CD14-positive monocyte (primary cell): Measurements from ENCODE around the gene TMEM170A. TPM values are rescaled to one million over a fixed set of nuclear protein-coding genes. Genes with fewer than 3 reads are reported as not detected.

Experiments used
- DNase-seq, 3 donors: peaks; one replicate each; pipeline ENCODE4 v3.0.0-alpha.2; 2011 to 2022
- H2AFZ ChIP-seq: 2 replicates; pipeline ENCODE4 v1.6.0; 2012; ENCODE audit warnings: mild to moderate bottlenecking, low read depth, low read length, inconsistent platforms; ENCODE audit not compliant: insufficient read depth, poor library complexity, severe bottlenecking
- H3K27ac ChIP-seq, 2 donors: 1 replicate in 1 of 2; 2 replicates in 1 of 2; pipeline ENCODE4 v1.5.1; 2012 to 2013; ENCODE audit warnings: low read length in 2 of 2, control low read depth in 1 of 2, inconsistent platforms in 1 of 2, low read depth in 1 of 2, mild to moderate bottlenecking in 1 of 2
- H3K27me3 ChIP-seq, 2 donors: one replicate each; pipeline versions ENCODE4 v1.6.0 to v1.6.1; 2011 to 2013; ENCODE audit warnings: low read length in 2 of 2; ENCODE audit not compliant: control insufficient read depth in 2 of 2, insufficient read depth in 2 of 2
- H3K36me3 ChIP-seq, 2 donors: replicated peaks in 1 of 2; 1 replicate in 1 of 2; 2 replicates in 1 of 2; pipeline versions ENCODE4 v1.5.1 to v1.6.1; 2012 to 2013; ENCODE audit warnings: low read length in 2 of 2, control low read depth in 1 of 2, inconsistent platforms in 1 of 2, mild to moderate bottlenecking in 1 of 2; ENCODE audit not compliant: insufficient read depth in 2 of 2, control insufficient read depth in 1 of 2
- H3K4me1 ChIP-seq, 2 donors: 1 replicate in 1 of 2; 2 replicates in 1 of 2; pipeline versions ENCODE4 v1.5.1 to v1.6.1; 2012 to 2013; ENCODE audit warnings: low read length in 2 of 2, control low read depth in 1 of 2, inconsistent platforms in 1 of 2, mild to moderate bottlenecking in 1 of 2, moderate library complexity in 1 of 2; ENCODE audit not compliant: insufficient read depth in 2 of 2, control insufficient read depth in 1 of 2
- H3K4me2 ChIP-seq: replicated peaks from 2 replicates; pipeline ENCODE3; 2012; ENCODE audit warnings: low read length, moderate library complexity, mild to moderate bottlenecking; ENCODE audit not compliant: poor library complexity, severe bottlenecking; ENCODE audit errors: extremely low read depth
- H3K4me3 ChIP-seq, 3 experiments: fragments of 200-600 bp in 1 of 3; sonication (generic) in 1 of 3; replicated peaks in 1 of 3; 1 replicate in 2 of 3; 2 replicates in 1 of 3; pipeline ENCODE4 v1.5.1; 2011 to 2013; ENCODE audit warnings: low read length in 3 of 3, mild to moderate bottlenecking in 3 of 3, control low read depth in 2 of 3, low read depth in 2 of 3, inconsistent platforms in 1 of 3, moderate library complexity in 1 of 3
- H3K79me2 ChIP-seq: 2 replicates; pipeline ENCODE4 v1.6.0; 2012; ENCODE audit warnings: mild to moderate bottlenecking, control low read depth, inconsistent platforms, low read length, moderate library complexity; ENCODE audit not compliant: insufficient read depth
- H3K9ac ChIP-seq: 2 replicates; pipeline ENCODE4 v1.6.0; 2017; ENCODE audit warnings: low read length, mild to moderate bottlenecking; ENCODE audit not compliant: insufficient read depth, poor library complexity, severe bottlenecking
- H3K9me3 ChIP-seq, 2 donors: replicated peaks in 1 of 2; 1 replicate in 1 of 2; 2 replicates in 1 of 2; pipeline versions ENCODE4 v1.5.1 to v1.6.1; 2012 to 2013; ENCODE audit warnings: low read length in 2 of 2, control low read depth in 1 of 2; ENCODE audit not compliant: control insufficient read depth in 1 of 2, insufficient read depth in 1 of 2
- H4K20me1 ChIP-seq: 2 replicates; pipeline ENCODE4 v1.6.0; 2012; ENCODE audit warnings: mild to moderate bottlenecking, low read length, control low read depth, moderate library complexity; ENCODE audit not compliant: insufficient read depth
- H3K27ac Mint-ChIP-seq, 7 donors: one replicate each; pipeline ENCODE4 v1.8.0; 2020; ENCODE audit warnings: mild to moderate bottlenecking in 7 of 7, mixed read lengths in 7 of 7, moderate library complexity in 6 of 7, inconsistent platforms in 2 of 7
- H3K27me3 Mint-ChIP-seq, 3 donors: one replicate each; pipeline ENCODE4 v1.8.0; 2021 to 2022; ENCODE audit warnings: low read depth in 3 of 3, mild to moderate bottlenecking in 3 of 3, mixed read lengths in 3 of 3, moderate library complexity in 3 of 3, inconsistent platforms in 1 of 3
- H3K36me3 Mint-ChIP-seq, 2 donors: one replicate each; pipeline ENCODE4 v1.8.0; 2020; ENCODE audit warnings: mixed read lengths in 2 of 2, inconsistent platforms in 1 of 2, mild to moderate bottlenecking in 1 of 2
- H3K4me1 Mint-ChIP-seq: one replicate; pipeline ENCODE4 v1.8.0; 2020; ENCODE audit warnings: mild to moderate bottlenecking, mixed read lengths
- H3K4me3 Mint-ChIP-seq, 2 donors: one replicate each; pipeline ENCODE4 v1.8.0; 2020; ENCODE audit warnings: mild to moderate bottlenecking in 2 of 2, mixed read lengths in 2 of 2, moderate library complexity in 1 of 2
- H3K9me3 Mint-ChIP-seq, 7 donors: one replicate each; pipeline ENCODE4 v1.8.0; 2020 to 2022; ENCODE audit warnings: mixed read lengths in 7 of 7, mild to moderate bottlenecking in 6 of 7, moderate library complexity in 6 of 7, inconsistent platforms in 2 of 7
- CTCF ChIP-seq: fragments of 200-600 bp; IDR thresholded peaks from one replicate; pipeline ENCODE4 v1.8.0; 2022; ENCODE audit warnings: antibody characterized with exemption, mild to moderate bottlenecking
- WGBS: methylation state at CpG from one replicate; pipeline ENCODE4 v1.1.5; 2013; ENCODE audit warnings: missing lambda C conversion rate; ENCODE audit not compliant: insufficient coverage; 5-methylcytosine and 5-hydroxymethylcytosine counted together
- intact Hi-C, 2 donors: fragments of 100-400 bp; cut with micrococcal nuclease; formaldehyde crosslinking; loops; one replicate each; pipeline versions ENCODE4 v1.15.0 to v1.15.1; 2023
- polyA plus RNA-seq, 3 donors: library from polyadenylated mRNA; depleted of rRNA in 1 of 3; unstranded in 2 of 3; stranded (reverse) in 1 of 3; fragments of 300-500 nt in 2 of 3; fragments of >200 nt in 1 of 3; fragmentation: Illumina TruSeq in 2 of 3; gene quantifications; 1 replicate in 2 of 3; 2 replicates in 1 of 3; pipeline ENCODE4 v1.2.3, GENCODE V29; 2012 to 2021

Gene TMEM170A
- polyA plus RNA-seq, 3 donors: 17.9 to 31.6 (median 25.4) TPM

- peak overlapping the region; percentile 66 for H2AFZ ChIP-seq
- no peaks in the 10 kb centered on the region for H3K36me3 ChIP-seq
- H3K79me2 ChIP-seq: peaks cover 53% of the 10 kb centered on the region
- H4K20me1 ChIP-seq: peaks cover 20% of the 10 kb centered on the region
- peaks cover 8 to 10% of the 10 kb centered on the region in 2 donors for H3K4me1 ChIP-seq
- no peak for DNase-seq
- peaks cover 15% of the 10 kb centered on the region for H3K4me1 Mint-ChIP-seq
- H3K4me3 ChIP-seq: no peak overlapping the region
- H3K9ac ChIP-seq: no peak overlapping the region
- H3K27me3 Mint-ChIP-seq: peaks cover 0 to 2% (median 0%) of the 10 kb centered on the region in 3 donors
- no peak overlapping the region for H3K4me2 ChIP-seq
- H3K27ac ChIP-seq: peak overlapping the region in 1 of 2 donors; percentile 54
- no peak overlapping the region for H3K4me3 Mint-ChIP-seq
- peaks cover 0 to 4% (median 0%) of the 10 kb centered on the region in 7 donors for H3K9me3 Mint-ChIP-seq
- no peaks in the 10 kb centered on the region for H3K27me3 ChIP-seq
- TF ChIP-seq CTCF: no peak
- H3K9me3 ChIP-seq: no peaks in the 10 kb centered on the region
- 89% methylated on average over 1 of the region's 1 CpG for WGBS
- intact Hi-C loops: no loop called here
- H3K27ac Mint-ChIP-seq: peak overlapping the region in 2 of 7 donors; percentile 3 to 48
- peaks cover 2 to 3% of the 10 kb centered on the region in 2 donors for H3K36me3 Mint-ChIP-seq
These were observed 42.7 kb downstream of the TMEM170A start for GRCh38 chr16:75421820-75422126.

- Histone ChIP-seq H3K4me1 (peaks cover 8 to 10% of the 10 kb centered on the region in 2 donors), H3K79me2 (peaks cover 51% of the 10 kb centered on the region), H3K27me3 (no peaks in the 10 kb centered on the region), H2AFZ (peak overlapping the region; percentile 66), H3K4me2 (peak overlapping the region; percentile 74), H3K36me3 (no peaks in the 10 kb centered on the region), H3K9me3 (no peaks in the 10 kb centered on the region), H3K27ac (peak overlapping the region in 1 of 2 donors; percentile 54), H3K9ac (peak overlapping the region; percentile 37), H4K20me1 (peaks cover 25% of the 10 kb centered on the region), H3K4me3 (peak overlapping the region in 2 of 3 experiments; percentile 1 to 49)
- no peak for TF ChIP-seq CTCF
- 0% methylated on average over 5 of the region's 8 CpGs for WGBS
- peaks cover 0 to 2% (median 0%) of the 10 kb centered on the region in 3 donors for H3K27me3 Mint-ChIP-seq
- H3K4me1 Mint-ChIP-seq: peaks cover 15% of the 10 kb centered on the region
- DNase-seq: peak in 2 of 3 donors; percentile 18 to 22
- intact Hi-C loops: no loop called here
- H3K27ac Mint-ChIP-seq: peak overlapping the region in 3 of 7 donors; percentile 3 to 73 (median 48)
- peaks cover 0 to 4% (median 0%) of the 10 kb centered on the region in 7 donors for H3K9me3 Mint-ChIP-seq
- H3K36me3 Mint-ChIP-seq: peaks cover 3 to 4% of the 10 kb centered on the region in 2 donors
- peak overlapping the region; percentile 59 to 81 for H3K4me3 Mint-ChIP-seq
These were observed 43.3 kb downstream of the TMEM170A start for GRCh38 chr16:75420987-75421819.
